Colonic mucosa (tissue), 4 donors: ENCODE data around the gene NTRK2. TPM values are rescaled to one million over a fixed set of nuclear protein-coding genes. Genes with fewer than 3 reads are reported as not detected.

ENCODE experiments used
- DNase-seq: peaks from one replicate; pipeline ENCODE4 v3.0.0-alpha.2; 2020
- H3K27ac ChIP-seq: fragments of 200-600 bp; one replicate; pipeline ENCODE4 v1.8.0; 2021
- H3K27me3 ChIP-seq: fragments of 200-600 bp; one replicate; pipeline ENCODE4 v1.8.0; 2021
- H3K36me3 ChIP-seq: fragments of 200-600 bp; one replicate; pipeline ENCODE4 v1.8.0; 2021
- H3K4me1 ChIP-seq: fragments of 200-600 bp; one replicate; pipeline ENCODE4 v1.8.0; 2021; ENCODE audit warnings: mild to moderate bottlenecking
- H3K4me3 ChIP-seq: fragments of 200-600 bp; one replicate; pipeline ENCODE4 v1.8.0; 2021
- H3K9ac ChIP-seq, 2 donors: one replicate each; pipeline ENCODE4 v1.7.0; 2013; ENCODE audit warnings: control low read depth in 2 of 2, low read depth in 2 of 2, low read length in 2 of 2
- H3K9me3 ChIP-seq: fragments of 200-600 bp; one replicate; pipeline ENCODE4 v1.8.0; 2021
- CTCF ChIP-seq: fragments of 200-600 bp; IDR thresholded peaks from one replicate; pipeline ENCODE4 v1.8.0; 2022; ENCODE audit warnings: antibody characterized with exemption, mild to moderate bottlenecking
- intact Hi-C: fragments of 100-400 bp; cut with DNase I; formaldehyde crosslinking; loops from one replicate; pipeline ENCODE4 v1.14.1; 2022
- total RNA-seq, 2 donors: library from RNA; stranded (reverse); fragmentation: NEBNext Ultra II Directional in 1 of 2; extraction: Animal tissue kit (Norgen Biotek cat#: 25700) in 1 of 2; gene quantifications; one replicate each; pipeline ENCODE4 v1.2.1, GENCODE V29; 2021
- donor health status: healthy.
- donor health status: DM: no; HTN: no; CAD: no.
- donor health status: DM: no; HTN: no; CAD: no.

The NTRK2 gene
- total RNA-seq, 2 donors from 2014 or later = 0.52 to 2.3 TPM

GRCh38 chr9:84754461-84754860 is 84.9 kb downstream of the NTRK2 start:
- intact Hi-C loops = no loop called here
- no peak for TF ChIP-seq CTCF

GRCh38 chr9:84754881-84755280 is 85.4 kb downstream of the NTRK2 start:
- no peaks in the 10 kb centered on the region for H3K4me1 ChIP-seq
- H3K27me3 ChIP-seq = no peaks in the 10 kb centered on the region
- H3K9me3 ChIP-seq = no peaks in the 10 kb centered on the region
- no peak for TF ChIP-seq CTCF
- H3K9ac ChIP-seq = no peak overlapping the region
- H3K27ac ChIP-seq = no peak overlapping the region
- intact Hi-C loops = no loop called here
- no peaks in the 10 kb centered on the region for H3K36me3 ChIP-seq
- DNase-seq = no peak
- no peak overlapping the region for H3K4me3 ChIP-seq

More at GRCh38 chr9:84754461-84754860, 84.9 kb downstream of the NTRK2 start:
- no peaks in the 10 kb centered on the region for H3K9me3 ChIP-seq
- no peaks in the 10 kb centered on the region for H3K27me3 ChIP-seq
- no peak for DNase-seq
- no peak overlapping the region for H3K27ac ChIP-seq
- no peaks in the 10 kb centered on the region for H3K4me1 ChIP-seq
- no peak overlapping the region for H3K4me3 ChIP-seq
- no peaks in the 10 kb centered on the region for H3K36me3 ChIP-seq
- H3K9ac ChIP-seq = no peak overlapping the region

- Histone ChIP-seq H3K4me1 (no peaks in the 10 kb centered on the region), H3K36me3 (no peaks in the 10 kb centered on the region), H3K9me3 (no peaks in the 10 kb centered on the region), H3K27me3 (no peaks in the 10 kb centered on the region), H3K4me3 (no peak overlapping the region), H3K9ac (no peak overlapping the region), H3K27ac (no peak overlapping the region)
- TF ChIP-seq CTCF = no peak
- no peak for DNase-seq
- intact Hi-C loops = no loop called here
These were observed 85.9 kb downstream of the NTRK2 start for GRCh38 chr9:84755380-84755779.

- no peak for DNase-seq
- H3K27ac ChIP-seq = no peak overlapping the region
- no peaks in the 10 kb centered on the region for H3K4me1 ChIP-seq
- no peak overlapping the region for H3K4me3 ChIP-seq
- TF ChIP-seq CTCF = no peak
- intact Hi-C loops = no loop called here
- no peaks in the 10 kb centered on the region for H3K27me3 ChIP-seq
- no peaks in the 10 kb centered on the region for H3K36me3 ChIP-seq
- no peak overlapping the region for H3K9ac ChIP-seq
- H3K9me3 ChIP-seq = no peaks in the 10 kb centered on the region
These were observed 86.6 kb downstream of the NTRK2 start for GRCh38 chr9:84756171-84756570.

- DNase-seq = no peak
- no peaks in the 10 kb centered on the region for H3K27me3 ChIP-seq
- no peak overlapping the region for H3K27ac ChIP-seq
- no peaks in the 10 kb centered on the region for H3K36me3 ChIP-seq
- no peaks in the 10 kb centered on the region for H3K9me3 ChIP-seq
- H3K9ac ChIP-seq = no peak overlapping the region
- intact Hi-C loops = no loop called here
- TF ChIP-seq CTCF = no peak
- H3K4me3 ChIP-seq = no peak overlapping the region
- no peaks in the 10 kb centered on the region for H3K4me1 ChIP-seq
These were observed 87.2 kb downstream of the NTRK2 start for GRCh38 chr9:84756731-84757130.

GRCh38 chr9:84758817-84759216 is 89.3 kb downstream of the NTRK2 start:
- H3K27me3 ChIP-seq = no peaks in the 10 kb centered on the region
- no peak overlapping the region for H3K4me3 ChIP-seq
- intact Hi-C loops = no loop called here
- peak overlapping the region; percentile 3 for H3K27ac ChIP-seq
- H3K9me3 ChIP-seq = no peaks in the 10 kb centered on the region
- DNase-seq = no peak
- H3K4me1 ChIP-seq = no peaks in the 10 kb centered on the region
- no peaks in the 10 kb centered on the region for H3K36me3 ChIP-seq
- no peak for TF ChIP-seq CTCF
- no peak overlapping the region for H3K9ac ChIP-seq
